Endometrium (tissue), 2 donors: ENCODE measurements around the gene C22orf39.

Experiments used
- FAIRE-seq: peaks from 2 replicates; lab custom pipeline; 2012; peaks lifted over from hg19 to GRCh38; lab: Jason Lieb, UNC
- donor health status: control.
- donor health status: control.

C22orf39 gene

GRCh38 chr22:19430890-19431541, 16.5 kb downstream of the C22orf39 start:
- FAIRE-seq = no peak

- no peak for FAIRE-seq
Observed at GRCh38 chr22:19429950-19430889, 17.3 kb downstream of the C22orf39 start.

GRCh38 chr22:19424186-19424500, 23.4 kb downstream of the C22orf39 start:
- FAIRE-seq = no peak

- no peak for FAIRE-seq
Observed at GRCh38 chr22:19422440-19423301, 24.8 kb downstream of the C22orf39 start.

GRCh38 chr22:19420321-19420720, 27.2 kb downstream of the C22orf39 start:
- FAIRE-seq = no peak

- no peak for FAIRE-seq
Observed at GRCh38 chr22:19419464-19420178, 27.9 kb downstream of the C22orf39 start.

- no peak for FAIRE-seq
Observed at GRCh38 chr22:19419086-19419463, 28.4 kb downstream of the C22orf39 start.

- no peak for FAIRE-seq
Observed at GRCh38 chr22:19412923-19413322, 34.6 kb downstream of the C22orf39 start.

GRCh38 chr22:19412478-19412877, 35.0 kb downstream of the C22orf39 start:
- FAIRE-seq = no peak

GRCh38 chr22:19411690-19412045, 35.8 kb downstream of the C22orf39 start:
- no peak for FAIRE-seq

- no peak for FAIRE-seq
Observed at GRCh38 chr22:19410941-19411689, 36.4 kb downstream of the C22orf39 start.

GRCh38 chr22:19407649-19408606, 39.6 kb downstream of the C22orf39 start:
- no peak for FAIRE-seq

GRCh38 chr22:19406846-19407245, 40.7 kb downstream of the C22orf39 start:
- no peak for FAIRE-seq

- no peak for FAIRE-seq
Observed at GRCh38 chr22:19406281-19406811, 41.2 kb downstream of the C22orf39 start.

- FAIRE-seq = no peak
Observed at GRCh38 chr22:19405652-19406051, 41.9 kb downstream of the C22orf39 start.

GRCh38 chr22:19405133-19405532, 42.4 kb downstream of the C22orf39 start:
- FAIRE-seq = no peak

GRCh38 chr22:19404676-19405075, 42.8 kb downstream of the C22orf39 start:
- no peak for FAIRE-seq

- no peak for FAIRE-seq
Observed at GRCh38 chr22:19402642-19403191, 44.8 kb downstream of the C22orf39 start.

- FAIRE-seq = no peak
Observed at GRCh38 chr22:19401483-19401882, 46.0 kb downstream of the C22orf39 start.

GRCh38 chr22:19400881-19401280, 46.6 kb downstream of the C22orf39 start:
- FAIRE-seq = no peak
